Breast epithelium (tissue), 3 donors: Measurements from ENCODE around the gene PDCD5.

ENCODE experiments used
- CTCF ChIP-seq, 3 donors: fragments of 450-650 bp; IDR thresholded peaks; one replicate each; pipeline ENCODE4 v1.5.1; 2016 to 2017; ENCODE audit warnings: antibody characterized with exemption in 3 of 3, mild to moderate bottlenecking in 3 of 3, moderate library complexity in 3 of 3
- POLR2AphosphoS5 ChIP-seq, 3 donors: sonication (generic); formaldehyde crosslinking; IDR thresholded peaks; one replicate each; pipeline ENCODE4 v1.6.1; 2017; ENCODE audit warnings: antibody characterized with exemption in 3 of 3

DNA sequence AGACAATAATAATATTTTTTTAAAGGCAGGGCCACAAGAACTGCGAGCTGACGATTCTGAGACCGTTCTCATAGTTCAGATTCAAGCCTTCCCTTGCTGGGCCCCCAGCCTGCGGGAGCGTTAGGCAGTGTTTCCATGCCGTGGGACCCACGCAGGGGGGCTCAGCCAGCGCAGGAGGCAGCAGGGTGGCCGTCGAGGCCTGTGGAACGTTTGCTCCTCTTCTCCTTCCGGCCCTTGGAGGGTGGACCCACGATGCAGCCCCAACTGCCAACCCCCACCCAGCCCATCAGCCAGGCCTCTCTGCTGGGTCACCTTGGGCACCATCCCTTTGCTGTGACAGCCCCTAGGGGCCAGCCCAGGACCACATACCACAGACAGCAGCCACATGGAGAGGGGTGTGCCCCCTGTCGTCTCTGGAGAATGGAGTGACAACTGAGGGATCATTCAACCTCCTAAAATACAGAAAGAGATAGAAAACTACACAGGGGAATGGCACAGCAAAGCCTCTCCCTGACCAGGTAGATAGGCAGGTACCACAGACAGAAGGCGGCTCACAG is 46.8 kb downstream of the PDCD5 start:
- TF ChIP-seq CTCF (IDR thresholded peaks at IDR 0.05), result no peak
- no peak for TF ChIP-seq POLR2AphosphoS5 (IDR thresholded peaks at IDR 0.05)
